ENCODE measurements around the gene DLGAP1.

Gene DLGAP1

GRCh38 chr18:3634250-3634939 is 820.7 kb downstream of the DLGAP1 start:
- no peak for TF ChIP-seq CTCF (IDR thresholded peaks at IDR 0.05; ENCODE audit: borderline replicate concordance, control extremely low read depth, extremely low read depth, insufficient read depth, missing control alignments)
- no peak for DNase-seq (ENCODE audit: low spot score)
- in situ Hi-C loops (cut with MboI; ENCODE audit: low sequenced_read_pairs, unreplicated experiment), result no loop called here

GRCh38 chr18:3631887-3632286 is 823.2 kb downstream of the DLGAP1 start:
- DNase-seq (ENCODE audit: low spot score), result no peak
- no peak for TF ChIP-seq CTCF (IDR thresholded peaks at IDR 0.05; ENCODE audit: borderline replicate concordance, control extremely low read depth, extremely low read depth, insufficient read depth, missing control alignments)
- in situ Hi-C loops (cut with MboI; ENCODE audit: low sequenced_read_pairs, unreplicated experiment), result no loop called here

- in situ Hi-C loops (cut with MboI; ENCODE audit: low sequenced_read_pairs, unreplicated experiment), result no loop called here
- no peak for TF ChIP-seq CTCF (IDR thresholded peaks at IDR 0.05; ENCODE audit: borderline replicate concordance, control extremely low read depth, extremely low read depth, insufficient read depth, missing control alignments)
- DNase-seq (ENCODE audit: low spot score), result no peak
Observed at GRCh38 chr18:3626929-3627458, 828.1 kb downstream of the DLGAP1 start.

GRCh38 chr18:3625742-3626091 is 829.4 kb downstream of the DLGAP1 start:
- in situ Hi-C loops (cut with MboI; ENCODE audit: low sequenced_read_pairs, unreplicated experiment), result no loop called here
- DNase-seq (ENCODE audit: low spot score), result no peak

GRCh38 chr18:3624935-3625741 is 830.0 kb downstream of the DLGAP1 start:
- no peak for TF ChIP-seq CTCF (IDR thresholded peaks at IDR 0.05; ENCODE audit: borderline replicate concordance, control extremely low read depth, extremely low read depth, insufficient read depth, missing control alignments)
- in situ Hi-C loops (cut with MboI; ENCODE audit: low sequenced_read_pairs, unreplicated experiment), result no loop called here
- DNase-seq (ENCODE audit: low spot score), result peak; percentile 39

More at GRCh38 chr18:3625742-3626091, 829.4 kb downstream of the DLGAP1 start:
- TF ChIP-seq CTCF (IDR thresholded peaks at IDR 0.05; ENCODE audit: borderline replicate concordance, control extremely low read depth, extremely low read depth, insufficient read depth, missing control alignments), result no peak

- DNase-seq (ENCODE audit: low spot score), result no peak
- no peak for TF ChIP-seq CTCF (IDR thresholded peaks at IDR 0.05; ENCODE audit: borderline replicate concordance, control extremely low read depth, extremely low read depth, insufficient read depth, missing control alignments)
- in situ Hi-C loops (cut with MboI; ENCODE audit: low sequenced_read_pairs, unreplicated experiment), result no loop called here
Observed at GRCh38 chr18:3624546-3624934, 830.6 kb downstream of the DLGAP1 start.
